Type B pancreatic cell (in vitro differentiated cells): Measurements from ENCODE around the gene UBXN11. TPM values are rescaled to one million over a fixed set of nuclear protein-coding genes. Genes with fewer than 3 reads are reported as not detected.
"Not testable (repeated sequence)": the region's sequence is repeated elsewhere in the genome, so short reads cannot be mapped to it uniquely, and the experiment has no call there.

Source experiments
- DNase-seq: peaks from one replicate; pipeline ENCODE4 v3.0.0; 2021; ENCODE audit warnings: mixed read lengths; ENCODE audit not compliant: unreplicated experiment; ENCODE audit errors: extremely low spot score
- H3K27ac Mint-ChIP-seq: 2 replicates; pipeline ENCODE4 v1.8.0; 2021; ENCODE audit warnings: mild to moderate bottlenecking, mixed read lengths
- H3K27me3 Mint-ChIP-seq: 2 replicates; pipeline ENCODE4 v1.8.0; 2021; ENCODE audit warnings: mixed read lengths
- H3K36me3 Mint-ChIP-seq: 2 replicates; pipeline ENCODE4 v1.8.0; 2021; ENCODE audit warnings: mixed read lengths
- H3K4me1 Mint-ChIP-seq: one replicate; pipeline ENCODE4 v1.8.0; 2021; ENCODE audit warnings: mixed read lengths; ENCODE audit not compliant: unreplicated experiment
- H3K4me3 Mint-ChIP-seq: 2 replicates; pipeline ENCODE4 v1.8.0; 2021; ENCODE audit warnings: mild to moderate bottlenecking, mixed read lengths
- H3K9me3 Mint-ChIP-seq: 2 replicates; pipeline ENCODE4 v1.8.0; 2021; ENCODE audit warnings: mixed read lengths
- CTCF ChIP-seq: fragments of 200-600 bp; sonication (generic); conservative IDR thresholded peaks from 2 replicates; pipeline ENCODE4 v1.5.0; 2021; ENCODE audit warnings: antibody characterized with exemption, mild to moderate bottlenecking
- total RNA-seq: library from RNA; stranded (reverse); gene quantifications from 2 replicates; pipeline ENCODE4 v1.2.1, GENCODE V29; 2021; ENCODE audit warnings: low replicate concordance

Gene UBXN11
- total RNA-seq, 1 donor from 2014 or later = 50.5 TPM

GRCh38 chr1:26317146-26317545 lies 10.7 kb upstream of the UBXN11 start:
- peaks cover 11% of the 10 kb centered on the region for H3K27me3 Mint-ChIP-seq
- H3K4me3 Mint-ChIP-seq = no peak overlapping the region
- H3K4me1 Mint-ChIP-seq = peaks cover 24% of the 10 kb centered on the region
- no peak for DNase-seq
- no peaks in the 10 kb centered on the region for H3K9me3 Mint-ChIP-seq
- no peak for TF ChIP-seq CTCF
- no peaks in the 10 kb centered on the region for H3K36me3 Mint-ChIP-seq
- H3K27ac Mint-ChIP-seq = no peak overlapping the region

DNA sequence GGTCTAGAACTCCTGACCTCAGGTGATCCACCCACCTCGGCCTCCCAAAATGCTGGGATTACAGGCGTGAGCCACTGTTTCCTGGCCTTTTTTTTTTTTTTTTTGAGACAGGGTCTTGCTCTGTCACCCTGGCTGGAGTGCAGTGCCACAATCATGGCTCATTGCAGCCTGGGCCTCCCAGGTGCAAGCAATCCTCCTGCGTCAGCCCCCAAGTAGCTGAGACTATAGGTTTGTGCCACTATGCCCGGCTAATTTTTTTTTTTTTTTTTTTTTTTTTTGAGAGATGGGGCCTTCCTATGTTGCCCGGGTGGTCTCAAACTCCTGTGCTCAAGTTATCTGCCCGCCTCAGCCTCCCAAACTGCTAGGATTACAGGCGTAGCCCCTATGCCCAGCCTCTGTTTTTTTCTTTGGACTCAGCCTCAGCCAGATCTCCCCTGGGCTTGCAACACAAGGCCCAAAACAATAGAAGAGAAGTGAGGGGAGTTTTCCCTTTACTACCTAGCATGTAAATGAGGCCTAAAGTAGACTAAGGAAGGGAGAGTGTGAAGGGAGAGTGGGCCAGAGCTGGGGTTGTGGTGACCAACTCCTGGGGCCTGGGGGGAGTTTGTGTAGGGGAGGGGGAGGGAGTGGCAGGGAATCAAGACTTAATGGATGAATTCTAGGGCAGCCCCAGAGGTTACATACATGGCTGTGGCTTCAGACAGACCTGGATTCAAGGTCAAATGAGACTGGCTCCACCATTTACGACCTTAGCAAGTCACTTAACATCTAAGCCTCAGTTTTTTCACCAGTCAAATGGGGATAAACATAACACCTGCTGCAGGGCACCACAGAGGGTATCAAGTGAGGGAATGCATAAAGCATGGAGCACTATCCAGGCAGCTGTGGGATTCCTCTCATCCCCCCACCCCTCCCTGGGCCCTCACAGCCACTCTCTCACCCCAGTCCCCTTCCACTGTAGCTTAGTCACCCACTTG lies 9.7 kb upstream of the UBXN11 start:
- Mint-ChIP-seq H3K27me3 (peaks cover 8% of the 10 kb centered on the region), H3K27ac (no peak overlapping the region), H3K4me1 (peaks cover 18% of the 10 kb centered on the region), H3K9me3 (no peaks in the 10 kb centered on the region), H3K4me3 (no peak overlapping the region), H3K36me3 (no peaks in the 10 kb centered on the region)
- DNase-seq = no peak
- TF ChIP-seq CTCF = no peak

- Mint-ChIP-seq H3K4me3 (no peak overlapping the region), H3K4me1 (peaks cover 18% of the 10 kb centered on the region), H3K9me3 (no peaks in the 10 kb centered on the region), H3K27ac (no peak overlapping the region), H3K36me3 (no peaks in the 10 kb centered on the region), H3K27me3 (peaks cover 8% of the 10 kb centered on the region)
- no peak for TF ChIP-seq CTCF
- DNase-seq = no peak
Measured at GRCh38 chr1:26314501-26314900, 8.1 kb upstream of the UBXN11 start.

DNA sequence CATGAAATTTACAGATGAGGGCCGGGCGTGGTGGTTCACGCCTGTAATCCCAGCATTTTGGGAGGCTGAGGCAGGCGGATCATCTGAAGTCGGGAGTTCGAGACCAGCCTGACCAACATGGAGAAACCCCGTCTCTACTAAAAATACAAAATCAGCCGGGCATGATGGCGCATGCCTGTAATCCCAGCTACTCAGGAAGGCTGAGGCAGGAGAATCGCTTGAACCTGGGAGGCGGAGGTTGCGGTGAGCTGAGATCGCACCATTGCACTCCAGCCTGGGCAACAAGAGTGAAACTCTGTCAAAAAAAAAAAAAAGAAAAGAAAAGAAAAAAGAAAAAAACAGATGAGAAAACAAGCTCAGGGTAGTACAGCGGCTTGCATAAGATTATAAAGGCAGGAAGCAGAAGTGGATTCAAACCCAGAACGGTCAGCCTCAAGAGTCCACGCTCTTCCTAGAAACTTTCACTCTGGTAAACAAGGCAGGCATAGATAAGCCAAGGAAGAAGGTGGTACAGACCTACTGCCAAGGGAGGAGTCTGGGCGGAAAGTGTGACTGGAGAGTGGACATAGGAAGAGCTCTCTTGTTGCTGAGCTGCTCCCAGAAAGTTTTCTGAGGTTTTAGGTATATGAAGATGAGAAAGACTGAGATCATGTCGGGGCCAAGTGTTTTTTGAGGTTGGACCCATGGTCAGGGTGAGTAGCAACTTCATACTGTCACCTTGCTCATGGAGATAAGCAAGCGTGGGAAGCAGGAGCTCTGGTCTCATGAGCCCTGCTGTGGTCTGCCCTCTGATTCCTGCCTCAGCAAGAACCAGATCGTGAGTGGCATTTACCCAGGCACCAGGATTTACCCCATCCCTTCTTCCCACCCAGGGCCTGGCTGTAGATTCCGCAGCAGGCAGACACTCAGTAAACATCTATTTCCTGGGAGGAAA lies 1.8 kb upstream of the UBXN11 start:
- not testable (repeated sequence) for H3K4me3 Mint-ChIP-seq, H3K9me3 Mint-ChIP-seq, H3K36me3 Mint-ChIP-seq, H3K27me3 Mint-ChIP-seq, H3K27ac Mint-ChIP-seq, DNase-seq
- peaks cover 15% of the 10 kb centered on the region for H3K4me1 Mint-ChIP-seq

GRCh38 chr1:26307363-26307781 lies 936 bp upstream of the UBXN11 start:
- Mint-ChIP-seq H3K4me3 (peak overlapping the region; percentile 100), H3K4me1 (peaks cover 15% of the 10 kb centered on the region), H3K36me3 (no peaks in the 10 kb centered on the region), H3K27me3 (no peaks in the 10 kb centered on the region), H3K9me3 (no peaks in the 10 kb centered on the region), H3K27ac (no peak overlapping the region)
- no peak for DNase-seq
- no peak for TF ChIP-seq CTCF
